Measurements from ENCODE around the gene KCNH3. TPM values are rescaled to one million over a fixed set of nuclear protein-coding genes. Genes with fewer than 3 reads are reported as not detected.

The KCNH3 gene
- total and polyA plus RNA-seq, 2 of the 8 experiments (the other 6 are each of a cell fraction or from before 2014, with no cell fraction given): 0.24 to 0.50 TPM

GRCh38 chr12:49543914-49544815 is 5.3 kb downstream of the KCNH3 start (continued):
- peak; percentile 47 for TF ChIP-seq RNF2 (IDR thresholded peaks at IDR 0.05; ENCODE audit: borderline replicate concordance, low read depth, low read length, missing control alignments, poor library complexity, severe bottlenecking)
- TF ChIP-seq KDM4A (IDR thresholded peaks at IDR 0.05; ENCODE audit: low read depth, low read length, severe bottlenecking): peak; percentile 46

All from H1 (cell line).